ENCODE results near the gene ZFP36. TPM values are rescaled to one million over a fixed set of nuclear protein-coding genes. Genes with fewer than 3 reads are reported as not detected.
A peak's percentile ranks its signal among the peaks of the same experiment; 100 is the strongest.

The ZFP36 gene
- total RNA-seq, 1 donor from 2014 or later: 3.1 TPM

GRCh38 chr19:39435499-39436349 lies 29.1 kb downstream of the ZFP36 start, which contains the start of gene RPS16:
Gene RPS16, minus strand, starts transcription at chr19:39435949. Its CDS starts 54 bp downstream, at chr19:39435895.
- peaks cover 9% of the 10 kb centered on the region for H3K27me3 Mint-ChIP-seq (ENCODE audit: unreplicated experiment)
- TF ChIP-seq CTCF (IDR thresholded peaks at IDR 0.05; ENCODE audit: partially characterized antibody, unreplicated experiment): no peak
- no peaks in the 10 kb centered on the region for H3K36me3 Mint-ChIP-seq (ENCODE audit: unreplicated experiment)

GRCh38 chr19:39436350-39436716 lies 29.7 kb downstream of the ZFP36 start:
- Mint-ChIP-seq H3K4me3 (ENCODE audit: unreplicated experiment) (peak overlapping the region; percentile 98), H3K27me3 (ENCODE audit: unreplicated experiment) (peaks cover 9% of the 10 kb centered on the region), H3K27ac (ENCODE audit: unreplicated experiment) (peak overlapping the region; percentile 75), H3K36me3 (ENCODE audit: unreplicated experiment) (no peaks in the 10 kb centered on the region), H3K9me3 (ENCODE audit: unreplicated experiment) (peaks cover 7% of the 10 kb centered on the region), H3K4me1 (ENCODE audit: low read depth, unreplicated experiment) (peaks cover 8% of the 10 kb centered on the region)
- TF ChIP-seq CTCF (IDR thresholded peaks at IDR 0.05; ENCODE audit: partially characterized antibody, unreplicated experiment): no peak
- no peak for DNase-seq

More at GRCh38 chr19:39435499-39436349, 29.1 kb downstream of the ZFP36 start, which contains the start of gene RPS16:
- Mint-ChIP-seq H3K27ac (ENCODE audit: unreplicated experiment) (peak within 1 kb of the TSS; percentile 98), H3K9me3 (ENCODE audit: unreplicated experiment) (peaks cover 7% of the 10 kb centered on the region), H3K4me1 (ENCODE audit: low read depth, unreplicated experiment) (peaks cover 8% of the 10 kb centered on the region), H3K4me3 (ENCODE audit: unreplicated experiment) (peak within 1 kb of the TSS; percentile 98)
- peak; percentile 99 for DNase-seq

- H3K27ac Mint-ChIP-seq (ENCODE audit: unreplicated experiment): no peak overlapping the region
- H3K27me3 Mint-ChIP-seq (ENCODE audit: unreplicated experiment): peaks cover 9% of the 10 kb centered on the region
- TF ChIP-seq CTCF (IDR thresholded peaks at IDR 0.05; ENCODE audit: partially characterized antibody, unreplicated experiment): no peak
- no peak for DNase-seq
- H3K9me3 Mint-ChIP-seq (ENCODE audit: unreplicated experiment): peaks cover 7% of the 10 kb centered on the region
- no peaks in the 10 kb centered on the region for H3K36me3 Mint-ChIP-seq (ENCODE audit: unreplicated experiment)
- no peak overlapping the region for H3K4me3 Mint-ChIP-seq (ENCODE audit: unreplicated experiment)
- peaks cover 8% of the 10 kb centered on the region for H3K4me1 Mint-ChIP-seq (ENCODE audit: low read depth, unreplicated experiment)
These were observed 31.8 kb downstream of the ZFP36 start for GRCh38 chr19:39438270-39438934.

- peaks cover 4% of the 10 kb centered on the region for H3K27me3 Mint-ChIP-seq (ENCODE audit: unreplicated experiment)
- H3K4me3 Mint-ChIP-seq (ENCODE audit: unreplicated experiment): peak overlapping the region; percentile 99
- H3K27ac Mint-ChIP-seq (ENCODE audit: unreplicated experiment): peak overlapping the region; percentile 98
- DNase-seq: no peak
- TF ChIP-seq CTCF (IDR thresholded peaks at IDR 0.05; ENCODE audit: partially characterized antibody, unreplicated experiment): no peak
- H3K4me1 Mint-ChIP-seq (ENCODE audit: low read depth, unreplicated experiment): peaks cover 12% of the 10 kb centered on the region
- peaks cover 4% of the 10 kb centered on the region for H3K9me3 Mint-ChIP-seq (ENCODE audit: unreplicated experiment)
- H3K36me3 Mint-ChIP-seq (ENCODE audit: unreplicated experiment): no peaks in the 10 kb centered on the region
These were observed 38.0 kb downstream of the ZFP36 start for GRCh38 chr19:39444598-39445195.

All from glutamatergic neuron (in vitro differentiated cells).